ENCODE measurements around the gene UPB1.
A peak's percentile ranks its signal among the peaks of the same experiment; 100 is the strongest.
"Not testable (repeated sequence)": the region's sequence is repeated elsewhere in the genome, so short reads cannot be mapped to it uniquely, and the experiment has no call there.

UPB1 gene

DNA sequence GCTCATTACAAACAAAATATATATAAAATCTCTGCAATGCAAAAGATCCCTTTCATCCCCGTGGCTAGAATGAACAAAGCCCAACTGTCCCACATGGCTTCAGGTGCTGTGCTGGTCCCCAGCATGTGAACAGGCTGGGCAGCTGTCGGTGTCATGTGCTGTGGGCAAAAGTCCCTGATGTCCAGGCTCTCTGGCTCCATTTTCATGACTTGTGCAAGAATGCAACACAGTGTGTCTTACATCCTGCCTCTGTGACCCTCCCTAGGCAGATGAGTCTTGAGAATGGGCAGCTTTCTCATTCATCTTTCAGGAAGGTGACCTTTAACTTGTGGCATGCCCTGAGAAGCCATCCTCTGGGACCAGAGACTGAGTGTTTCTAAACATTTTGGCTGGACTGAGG is 45.3 kb downstream of the UPB1 start:
- DNase-seq, result no peak

DNA sequence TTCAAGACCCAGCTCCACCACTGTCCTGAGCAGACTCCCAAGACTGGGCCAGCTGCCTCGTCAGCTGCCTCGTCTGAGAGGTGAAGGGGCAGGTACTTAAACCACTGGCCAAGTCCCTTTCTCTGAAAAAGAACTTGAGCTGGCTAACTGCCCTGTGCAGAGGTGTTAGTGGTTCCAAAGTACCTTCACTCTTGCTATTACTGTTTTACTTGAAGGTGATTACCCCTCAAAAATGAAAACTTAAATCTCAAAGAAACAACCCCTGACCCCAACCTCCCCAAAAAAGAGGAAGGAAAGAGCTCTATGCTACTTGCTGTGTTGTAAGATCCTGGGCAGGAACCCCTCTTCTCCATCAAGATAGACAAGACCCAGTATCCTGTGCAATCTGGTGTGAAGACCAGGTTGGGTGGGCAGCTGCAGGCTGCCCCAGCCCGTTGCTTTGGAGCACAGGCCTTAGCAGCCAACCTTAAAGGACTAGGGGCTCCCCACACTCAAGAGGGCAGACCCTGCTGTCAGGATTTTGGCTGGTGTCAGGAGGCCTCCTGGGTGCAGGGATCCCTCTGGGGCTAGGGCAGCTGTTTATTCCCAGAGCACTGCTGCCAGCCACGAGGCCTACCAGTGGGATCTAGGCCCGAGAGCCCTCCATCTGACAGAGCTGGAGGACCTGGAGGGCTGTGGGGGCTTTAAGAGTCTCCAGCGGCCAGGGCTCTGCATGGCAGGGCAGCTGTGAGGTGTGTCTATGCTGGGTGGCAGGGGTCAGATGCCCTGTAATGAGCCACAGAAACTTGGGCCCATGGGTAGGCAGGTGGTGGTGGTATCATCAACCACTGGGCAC is 46.8 kb downstream of the UPB1 start:
- no peak for DNase-seq

DNA sequence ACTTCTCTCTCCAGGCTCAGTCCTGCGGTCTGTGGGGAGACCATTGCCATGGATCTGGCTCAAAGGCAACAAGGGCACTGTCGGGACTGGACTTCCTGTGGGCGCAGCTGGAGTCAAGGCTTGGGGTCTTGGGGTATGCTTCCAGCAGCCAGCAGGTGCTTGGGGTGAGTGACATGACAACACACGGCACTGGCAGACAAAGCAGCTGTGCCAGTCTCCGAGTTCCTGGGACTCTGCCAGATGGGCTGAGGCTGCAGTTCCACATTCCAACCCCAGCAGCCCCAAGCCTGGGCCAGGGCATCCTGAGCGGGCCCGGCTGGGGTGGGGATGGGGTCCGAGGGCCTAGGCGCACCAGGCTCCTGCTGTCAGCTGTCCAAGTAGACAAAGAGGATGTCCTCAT is 47.5 kb downstream of the UPB1 start:
- DNase-seq, result no peak

DNA sequence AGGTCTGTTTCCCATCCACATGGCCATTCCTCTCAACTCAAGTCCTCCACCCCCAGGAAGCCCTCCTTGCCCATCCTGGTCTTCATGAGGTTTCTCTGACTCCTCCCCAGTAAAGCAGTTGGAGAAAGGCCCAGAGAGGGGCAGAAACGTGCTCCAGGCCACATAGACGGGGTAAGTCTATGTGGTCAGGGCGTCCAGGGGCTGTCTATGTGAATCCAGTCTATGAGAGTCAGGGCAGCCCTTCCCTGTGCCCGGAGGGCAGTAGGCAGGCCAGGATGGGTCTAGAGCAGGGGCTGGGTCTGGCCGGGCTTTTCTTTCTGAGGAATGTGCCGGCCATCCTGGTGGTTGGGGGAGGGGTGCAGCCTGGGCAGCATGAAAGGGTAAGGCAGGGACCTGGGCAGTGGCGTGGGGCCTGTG is 48.1 kb downstream of the UPB1 start:
- no peak for DNase-seq

DNA sequence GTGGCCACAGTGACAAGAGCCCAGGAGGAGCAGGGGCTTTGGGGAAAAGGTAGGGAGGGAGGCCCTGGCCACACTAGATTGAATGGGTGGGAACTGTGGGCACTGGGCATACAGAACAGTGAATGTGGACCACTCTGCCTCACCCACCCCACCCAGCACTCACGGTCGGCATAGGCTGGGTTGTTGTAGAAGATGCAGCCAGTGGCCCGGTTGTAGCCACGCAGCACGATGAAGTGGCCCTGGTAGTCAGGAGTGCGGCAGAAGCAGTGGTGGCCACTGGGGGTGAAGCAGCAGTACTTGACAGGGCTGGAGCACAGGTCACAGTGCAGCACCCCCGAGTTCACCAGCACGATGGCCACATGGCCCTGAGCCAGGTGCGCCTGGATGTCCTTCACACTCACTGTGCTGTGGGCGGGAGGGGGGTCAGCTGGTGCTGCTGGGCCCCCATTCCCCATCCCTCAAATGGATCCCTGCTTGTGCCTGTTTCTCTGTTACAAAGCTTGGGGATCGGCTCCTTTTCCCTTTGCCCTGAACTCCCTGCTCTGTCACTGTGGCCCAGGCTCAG is 48.6 kb downstream of the UPB1 start:
- DNase-seq, result no peak

DNA sequence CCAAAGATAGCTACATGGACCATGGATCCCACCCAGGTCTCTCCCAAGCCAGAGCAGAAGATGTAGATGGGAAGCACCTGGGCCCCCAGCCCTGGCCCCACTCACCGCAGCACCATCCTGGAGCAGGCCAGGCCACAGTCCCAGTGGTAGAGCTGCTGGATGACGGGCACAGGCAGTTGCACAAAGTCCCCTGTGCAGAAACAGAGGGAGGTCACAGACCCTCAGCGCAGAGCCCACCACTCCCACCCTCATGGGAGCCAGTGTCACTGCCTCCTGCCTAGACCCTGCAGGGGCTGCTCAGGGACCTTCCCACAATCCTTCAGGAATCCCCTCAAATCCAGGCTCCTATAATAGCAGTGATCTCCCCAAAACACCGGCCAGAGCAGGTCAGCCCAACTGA is 53.7 kb downstream of the UPB1 start:
- DNase-seq, result no peak

DNA sequence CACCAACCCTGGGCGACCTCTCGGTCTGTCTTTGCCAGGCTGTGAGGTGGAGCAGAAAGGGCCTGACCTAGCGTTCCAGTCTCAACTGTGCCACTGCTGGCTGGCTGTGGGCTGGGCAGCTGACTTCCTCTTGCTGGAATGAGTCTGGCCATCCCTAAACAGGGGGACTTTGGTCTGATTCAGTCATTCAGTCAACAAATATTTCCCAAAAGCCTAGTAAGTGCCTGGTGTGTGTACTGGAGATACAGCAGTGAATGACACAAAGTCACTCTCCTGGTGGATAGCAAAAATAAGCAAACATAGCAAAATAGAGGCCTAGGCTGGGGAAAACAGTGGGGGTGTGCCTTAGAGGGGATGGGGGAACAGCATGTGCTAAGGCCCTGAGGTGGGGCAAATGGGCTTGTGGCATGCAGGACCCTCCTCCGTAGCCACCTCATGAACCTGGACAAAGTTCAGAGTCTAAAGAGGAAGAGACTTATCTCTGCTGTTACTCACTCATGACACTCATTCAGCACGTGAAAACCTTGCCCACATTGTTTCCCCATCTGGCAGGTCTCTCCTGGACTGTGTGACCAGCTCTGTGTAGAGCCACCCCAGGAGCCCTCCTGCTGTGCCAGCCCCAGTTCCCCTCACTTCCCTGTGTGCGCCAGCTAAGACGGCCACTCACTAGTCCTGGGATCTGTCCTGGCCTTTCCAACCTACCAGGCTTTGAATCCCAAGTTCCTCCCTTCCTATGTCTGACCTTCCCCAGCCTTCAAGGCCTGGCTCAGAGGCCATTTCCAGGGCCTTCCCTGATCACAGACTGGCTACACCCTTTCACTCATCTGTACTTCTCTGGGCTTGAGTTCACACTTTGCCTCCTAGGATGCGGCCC is 55.1 kb downstream of the UPB1 start:
- DNase-seq, result no peak

DNA sequence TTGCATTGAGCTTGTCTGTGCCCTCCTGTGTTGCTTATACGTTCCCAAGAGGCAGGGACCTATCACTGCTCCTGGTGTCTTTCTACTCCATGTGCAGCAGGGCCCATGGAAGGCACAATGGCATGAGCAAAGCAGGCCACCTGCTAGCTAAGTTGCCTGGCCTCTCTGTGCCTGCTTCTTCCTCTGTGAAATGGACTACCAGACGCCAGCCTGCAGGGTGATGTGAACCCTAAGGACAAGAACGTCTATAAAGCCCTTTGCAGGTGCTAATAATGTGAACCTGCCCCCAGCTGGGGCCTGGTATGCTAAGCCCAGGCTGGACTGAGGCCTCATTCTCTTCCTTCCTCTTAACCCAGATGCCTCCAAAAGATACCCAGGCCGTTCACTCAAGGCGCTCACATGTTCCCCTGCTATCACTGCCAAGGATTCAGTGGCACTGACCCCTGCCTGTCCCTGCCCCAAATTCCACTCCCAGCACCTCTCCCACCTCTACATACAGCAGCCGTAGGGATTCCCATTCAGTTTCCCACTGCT is 55.8 kb downstream of the UPB1 start:
- DNase-seq, result no peak

DNA sequence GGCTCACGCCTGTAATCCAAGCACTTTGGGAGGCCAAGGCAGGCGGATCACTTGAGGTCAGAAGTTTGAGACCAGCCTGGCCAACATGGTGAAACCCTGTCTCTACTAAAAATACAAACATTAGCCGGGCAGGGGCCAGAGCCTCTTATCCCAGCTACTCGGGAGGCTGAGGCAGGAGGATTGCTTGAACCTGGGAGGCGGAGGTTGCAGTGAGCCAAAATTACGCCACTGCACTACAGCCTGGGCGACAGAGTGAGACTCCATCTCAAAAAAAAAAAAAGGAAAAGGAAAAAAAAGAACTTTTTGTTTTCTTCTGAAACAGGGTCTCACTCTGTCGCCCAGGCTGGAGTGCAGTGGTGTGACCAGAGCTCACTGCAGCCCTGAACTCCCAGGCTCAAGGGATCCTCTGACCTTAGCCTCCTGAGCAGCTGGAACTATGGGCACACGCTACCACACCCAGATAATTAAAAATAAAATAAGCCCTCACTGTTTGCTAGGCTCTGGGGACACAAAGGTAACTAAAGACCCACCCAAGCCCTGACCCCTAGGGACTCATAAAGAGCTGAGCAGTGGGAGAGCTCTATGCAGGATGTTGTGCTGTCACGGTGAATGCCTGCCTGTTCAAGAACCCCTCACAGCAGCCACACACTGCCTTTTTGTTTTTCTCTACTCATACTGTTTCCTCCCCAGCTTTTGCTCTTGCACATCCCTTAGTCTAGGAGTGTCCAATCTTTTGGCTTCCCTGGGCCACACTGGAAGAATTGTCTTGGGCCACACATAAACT is 57.6 kb downstream of the UPB1 start:
- not testable (repeated sequence) for DNase-seq

DNA sequence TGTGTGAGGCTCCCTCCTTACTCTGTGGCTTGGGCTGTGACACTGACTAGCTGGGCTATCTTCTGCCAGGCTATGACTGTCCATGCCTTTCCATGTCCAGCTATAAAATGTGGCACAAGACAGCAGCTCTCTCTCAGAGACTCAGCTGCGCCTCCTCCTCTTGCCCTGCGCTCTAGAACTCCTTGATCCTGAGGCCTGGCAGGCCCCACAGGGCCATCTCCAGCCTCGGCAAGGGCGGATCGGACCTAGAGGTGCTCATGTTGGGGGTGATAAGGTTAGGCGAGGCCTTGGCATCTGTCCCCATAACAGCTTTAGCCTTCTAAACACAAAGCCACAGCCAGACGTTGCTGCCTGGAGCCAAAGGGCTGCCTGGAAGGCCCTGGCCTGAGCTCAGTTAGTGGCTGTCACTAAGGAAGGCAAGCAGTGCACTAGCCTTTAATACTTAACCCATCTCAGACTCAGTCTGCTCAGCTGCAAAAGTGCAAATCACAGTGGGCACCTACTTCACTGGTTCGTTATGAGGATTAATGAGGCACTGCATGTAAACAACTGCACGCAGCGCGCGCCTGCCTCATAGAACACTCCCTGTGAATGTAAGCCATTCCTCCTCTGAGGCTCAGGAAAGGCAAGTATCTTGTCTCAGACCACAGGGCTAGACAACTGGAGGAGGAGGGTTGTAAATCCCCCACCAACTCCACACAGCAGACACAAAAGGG is 58.6 kb downstream of the UPB1 start:
- no peak for DNase-seq

DNA sequence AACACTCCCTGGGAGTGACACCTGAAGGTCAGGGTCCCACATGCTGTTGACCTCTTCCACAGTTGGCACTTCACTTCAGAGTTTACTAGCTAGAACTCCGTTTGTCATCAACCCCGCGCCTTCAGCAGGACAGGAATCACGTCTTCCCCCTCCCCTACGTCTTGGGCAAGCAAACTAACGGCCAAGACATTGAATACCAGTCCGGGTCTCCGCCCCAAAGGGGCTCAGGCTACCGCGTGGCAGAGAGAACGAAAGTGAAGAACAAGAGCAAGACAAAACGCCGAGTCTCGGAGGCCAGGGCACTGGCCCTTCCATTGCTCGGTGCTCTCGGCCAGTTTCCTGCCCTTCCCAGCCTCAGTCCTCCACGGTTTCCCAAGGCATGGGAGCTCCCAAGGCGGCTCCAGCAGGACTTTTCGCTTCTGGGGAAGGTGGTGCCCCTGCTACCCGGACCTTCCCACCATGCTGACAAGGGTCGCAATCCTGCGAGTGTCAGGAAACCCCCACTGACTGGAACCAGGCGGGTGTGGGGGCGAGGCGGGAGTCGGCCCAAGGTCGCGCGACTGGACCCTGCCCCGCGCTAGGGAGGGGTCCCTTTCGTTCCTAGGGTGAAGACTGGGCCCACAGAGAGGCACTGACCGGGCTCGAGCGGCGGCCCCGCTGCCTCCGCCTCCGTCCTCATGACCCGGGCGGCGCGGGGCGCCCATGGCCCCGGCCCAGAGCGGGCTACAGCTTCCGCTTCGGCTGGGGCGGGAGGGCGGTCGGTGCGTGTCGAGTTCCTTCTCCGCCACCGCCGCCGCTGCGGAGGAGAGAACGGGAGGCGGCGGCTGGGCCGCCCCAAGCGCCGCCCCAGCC is 59.4 kb downstream of the UPB1 start, which contains the start of gene GUCD1:
Gene GUCD1, minus strand, starts transcription at position 826 of the 852 bp plus-strand sequence. Its CDS starts 147 bp downstream, at position 679.
- peak; percentile 32 for DNase-seq

DNA sequence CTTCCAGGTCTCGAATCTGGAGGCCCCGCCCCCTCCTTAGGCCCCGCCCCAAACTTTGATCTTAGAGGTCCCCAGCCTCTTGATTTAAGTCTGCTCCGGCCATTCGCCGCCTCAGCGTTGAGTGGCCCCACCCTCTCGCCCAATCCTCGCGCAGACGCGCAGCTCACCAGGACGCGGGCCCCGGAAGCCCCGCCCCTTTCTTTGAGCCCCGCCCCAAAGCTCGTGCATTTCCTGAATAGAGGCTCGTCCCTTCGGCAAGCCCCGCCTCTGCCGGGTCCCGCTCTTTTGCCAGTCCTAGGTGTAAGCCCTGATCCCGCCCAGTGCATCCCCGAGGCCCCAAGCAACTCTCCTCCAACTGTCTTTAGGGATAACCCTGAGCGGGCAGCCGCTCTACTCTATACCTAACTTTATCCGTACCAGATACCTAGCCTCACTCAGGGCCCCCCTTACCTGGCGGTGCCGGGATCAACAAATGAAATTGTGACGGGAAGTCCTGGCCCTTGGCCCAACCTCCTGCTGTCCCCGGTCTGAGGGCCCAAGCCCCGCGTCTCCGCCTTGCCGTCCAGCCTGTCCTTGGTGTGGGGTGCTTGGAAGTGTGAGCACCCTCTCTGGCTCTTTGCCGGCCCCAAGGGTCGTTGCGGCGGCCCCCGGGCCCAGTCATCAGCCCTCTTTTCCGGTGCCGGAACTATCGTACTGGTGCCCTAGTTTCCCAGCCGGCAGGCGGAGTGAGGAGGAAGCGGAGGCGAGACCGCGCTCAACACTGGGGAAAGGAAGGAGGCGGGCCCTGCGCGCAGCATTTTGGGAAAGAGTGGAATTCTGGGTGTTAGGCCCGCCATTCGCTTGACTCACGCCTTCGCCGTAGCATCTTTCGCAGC is 60.3 kb downstream of the UPB1 start, which contains the start of gene SNRPD3:
Gene SNRPD3, plus strand, starts transcription at position 835 of the 875 bp plus-strand sequence. CDS start 1,676 bp downstream, outside the sequence.
- DNase-seq, result peak; percentile 100

DNA sequence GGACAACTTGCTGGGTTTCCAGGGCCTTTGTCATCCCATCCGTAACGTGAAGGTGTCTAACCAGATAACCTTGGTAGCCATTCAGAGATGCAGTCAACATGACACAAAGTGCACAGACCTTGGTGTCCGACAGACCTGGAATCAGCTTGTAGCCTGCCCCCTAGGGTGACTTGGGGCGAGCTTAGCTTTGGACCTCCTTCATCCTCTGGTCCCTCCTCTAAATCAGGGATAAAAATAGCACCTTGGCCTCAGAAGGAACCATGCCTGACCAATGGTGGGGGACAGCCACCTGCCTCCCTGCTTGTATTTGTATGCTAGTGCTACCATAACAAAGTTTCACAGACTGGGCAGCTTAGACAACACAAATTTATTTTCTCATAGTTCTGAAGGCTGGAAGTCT is 64.3 kb downstream of the UPB1 start:
- DNase-seq, result no peak

DNA sequence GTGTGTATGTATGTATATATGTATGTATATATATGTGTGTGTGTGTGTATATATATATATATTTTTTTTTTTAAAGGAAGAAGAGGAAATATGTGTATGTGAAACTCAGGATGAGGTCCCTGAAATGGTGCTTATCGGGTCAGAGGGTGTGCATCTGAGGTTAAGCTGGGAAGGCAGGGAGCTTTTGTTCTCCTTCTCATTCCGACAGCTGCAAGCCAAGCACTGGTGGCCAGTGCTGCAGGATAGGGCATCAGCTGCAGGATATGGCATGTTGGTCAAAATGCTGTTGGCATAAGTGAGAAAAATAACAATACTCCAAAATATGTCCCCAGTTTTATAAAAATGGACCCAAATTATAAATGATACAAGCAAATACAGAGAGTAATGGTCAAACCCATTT is 68.1 kb downstream of the UPB1 start:
- DNase-seq, result no peak

DNA sequence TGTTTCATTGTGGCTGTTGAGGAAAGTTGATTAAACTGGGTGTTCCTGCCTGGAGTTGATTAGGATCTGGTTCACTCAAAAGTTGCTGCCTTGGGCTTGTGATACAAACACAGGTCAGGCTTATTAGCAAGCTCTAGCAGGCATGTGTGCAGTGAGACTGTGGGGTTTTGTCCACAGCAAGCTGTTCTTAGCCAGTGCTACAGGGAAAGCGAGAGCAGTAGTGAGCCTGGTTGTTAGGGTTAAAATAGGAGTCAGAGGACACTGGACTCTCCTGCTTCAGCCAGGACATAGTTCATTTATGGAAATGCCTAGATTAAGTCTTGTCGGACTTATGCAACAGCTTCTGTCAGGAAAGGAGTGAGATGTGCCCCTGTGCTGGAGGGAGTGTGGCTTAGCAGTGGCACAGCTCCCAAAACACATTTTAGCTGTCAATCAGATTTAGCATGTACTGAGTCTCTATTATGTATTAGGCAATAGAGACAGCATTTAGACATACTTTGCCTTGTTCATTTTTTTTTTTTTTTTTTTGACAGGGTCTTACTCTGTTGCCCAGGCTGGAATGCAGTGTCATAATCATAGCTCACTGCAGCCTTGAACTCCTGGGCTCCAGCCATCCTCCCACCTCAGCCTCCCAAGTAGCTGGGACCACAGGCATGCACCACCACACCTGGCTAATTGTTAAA is 69.4 kb downstream of the UPB1 start:
- DNase-seq, result no peak

DNA sequence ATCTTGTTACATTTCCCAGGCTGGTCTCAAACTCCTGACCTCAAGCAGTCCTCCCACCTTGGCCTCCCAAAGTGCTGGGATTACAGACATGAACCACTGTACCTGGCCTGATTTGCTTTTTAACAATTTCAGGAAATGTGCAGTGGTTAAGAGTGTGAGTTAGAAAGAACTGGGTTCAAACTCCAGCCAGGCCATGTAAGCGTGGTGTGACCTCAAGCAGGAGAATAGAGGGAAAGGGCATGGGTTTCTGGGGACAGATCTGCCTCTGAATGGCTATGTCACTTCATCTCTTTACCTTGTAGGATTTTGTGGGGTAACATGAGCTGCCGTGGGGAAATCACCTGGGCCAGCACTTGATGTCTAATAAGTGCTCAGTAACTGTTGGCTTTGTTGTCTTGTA is 69.9 kb downstream of the UPB1 start:
- no peak for DNase-seq

DNA sequence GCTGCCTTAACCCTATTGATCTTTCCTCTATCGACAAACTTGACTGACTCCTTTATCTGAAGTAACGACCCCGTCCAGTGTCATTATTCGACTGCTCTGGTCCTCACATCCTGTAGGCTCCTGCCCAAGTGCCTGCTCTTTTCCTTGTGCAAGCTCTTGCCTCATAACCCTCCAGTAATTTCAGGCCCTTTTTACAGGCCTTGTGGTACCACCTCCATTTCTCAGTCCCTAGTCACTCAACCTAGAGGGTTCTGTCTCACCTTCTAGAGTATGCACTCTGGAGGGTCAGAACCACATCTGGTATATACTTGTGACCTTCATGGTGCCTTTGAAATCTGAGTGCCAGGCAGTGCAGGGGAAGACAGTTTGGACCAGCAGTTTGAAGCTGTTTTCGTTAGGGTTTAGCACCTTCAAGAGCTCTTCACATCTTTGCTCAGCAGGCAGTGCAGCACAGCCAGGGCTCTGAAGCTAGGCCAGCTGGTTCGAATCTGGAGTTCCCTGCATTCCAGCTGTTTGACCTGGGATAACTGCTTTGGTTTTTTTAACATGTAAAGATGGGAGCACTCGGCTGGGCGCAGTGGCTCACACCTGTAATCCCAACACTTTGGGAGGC is 71.9 kb downstream of the UPB1 start:
- no peak for DNase-seq

DNA sequence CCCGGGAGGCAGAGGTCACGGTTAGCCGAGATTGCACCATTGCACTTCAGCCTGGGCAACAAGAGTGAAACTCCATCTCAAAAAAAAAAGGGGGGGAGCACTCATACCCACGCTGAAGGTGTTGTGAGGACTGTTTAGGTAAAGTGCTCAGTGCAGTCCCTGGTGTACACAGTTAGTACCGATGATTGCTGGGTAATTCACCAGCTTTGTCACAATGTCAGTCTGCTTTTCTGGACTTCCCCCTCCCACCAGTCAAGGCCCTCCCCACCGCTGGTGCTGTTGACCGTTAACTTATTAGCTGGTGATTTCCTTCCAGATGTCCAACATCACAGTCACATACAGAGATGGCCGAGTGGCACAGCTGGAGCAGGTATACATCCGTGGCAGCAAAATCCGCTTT is 72.5 kb downstream of the UPB1 start:
- DNase-seq, result no peak

DNA sequence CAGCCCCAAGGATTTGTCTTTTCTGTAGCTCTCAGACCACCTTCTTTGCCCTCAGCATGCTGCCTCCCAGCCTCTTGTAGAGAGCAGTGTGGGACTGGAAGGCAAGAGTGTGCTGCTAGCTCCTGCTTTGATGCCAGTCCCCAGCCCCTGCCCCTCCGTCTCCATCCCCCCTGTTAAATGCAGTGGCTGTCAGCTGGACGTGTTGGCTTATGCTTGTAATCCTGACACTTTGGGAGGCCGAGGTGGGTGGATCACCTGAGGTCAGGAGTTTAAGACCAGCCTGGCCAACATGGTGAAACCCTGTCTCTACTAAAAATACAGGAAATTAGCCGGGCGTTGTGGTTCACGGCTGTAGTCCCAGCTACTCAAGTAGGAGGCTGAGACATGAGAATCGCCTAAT is 76.1 kb downstream of the UPB1 start:
- DNase-seq, result no peak
